PFSK-1 (cell line): ENCODE results near the gene TUBE1.

Experiments used
- FOXP2 ChIP-seq: optimal IDR thresholded peaks from 2 replicates; pipeline ENCODE3; 2011; ENCODE audit warnings: borderline replicate concordance, control low read depth, inconsistent platforms; ENCODE audit not compliant: insufficient read depth; ENCODE audit errors: extremely low read length, extremely low read depth
- POLR2AphosphoS5 ChIP-seq: IDR thresholded peaks from 2 replicates; pipeline ENCODE4 v1.6.1; 2012; ENCODE audit warnings: low read depth, mild to moderate bottlenecking, control low read depth, low read length, moderate library complexity
- SIN3A ChIP-seq: IDR thresholded peaks from 2 replicates; pipeline ENCODE4 v1.6.1; 2012; ENCODE audit warnings: mild to moderate bottlenecking, low read length, moderate library complexity, borderline replicate concordance; ENCODE audit not compliant: insufficient read depth
- TAF1 ChIP-seq: IDR thresholded peaks from 2 replicates; pipeline ENCODE4 v1.6.1; 2012; ENCODE audit warnings: low read length, control low read depth, borderline replicate concordance; ENCODE audit not compliant: insufficient read depth
- TF ChIP-seq, protein P1 (sequence below), 2 experiments: IDR thresholded peaks; 2 replicates each; pipeline versions ENCODE4 v1.6.1 to v1.8.0; 2011 to 2012; ENCODE audit warnings: low read depth in 2 of 2, low read length in 2 of 2, control low read depth in 1 of 2, inconsistent platforms in 1 of 2, mild to moderate bottlenecking in 1 of 2, moderate library complexity in 1 of 2; ENCODE audit not compliant: insufficient read depth in 1 of 2

Gene TUBE1

GRCh38 chr6:112029045-112029822 is 58.0 kb downstream of the TUBE1 start:
- TF ChIP-seq POLR2AphosphoS5 = no peak
- TF ChIP-seq, protein P1, sequence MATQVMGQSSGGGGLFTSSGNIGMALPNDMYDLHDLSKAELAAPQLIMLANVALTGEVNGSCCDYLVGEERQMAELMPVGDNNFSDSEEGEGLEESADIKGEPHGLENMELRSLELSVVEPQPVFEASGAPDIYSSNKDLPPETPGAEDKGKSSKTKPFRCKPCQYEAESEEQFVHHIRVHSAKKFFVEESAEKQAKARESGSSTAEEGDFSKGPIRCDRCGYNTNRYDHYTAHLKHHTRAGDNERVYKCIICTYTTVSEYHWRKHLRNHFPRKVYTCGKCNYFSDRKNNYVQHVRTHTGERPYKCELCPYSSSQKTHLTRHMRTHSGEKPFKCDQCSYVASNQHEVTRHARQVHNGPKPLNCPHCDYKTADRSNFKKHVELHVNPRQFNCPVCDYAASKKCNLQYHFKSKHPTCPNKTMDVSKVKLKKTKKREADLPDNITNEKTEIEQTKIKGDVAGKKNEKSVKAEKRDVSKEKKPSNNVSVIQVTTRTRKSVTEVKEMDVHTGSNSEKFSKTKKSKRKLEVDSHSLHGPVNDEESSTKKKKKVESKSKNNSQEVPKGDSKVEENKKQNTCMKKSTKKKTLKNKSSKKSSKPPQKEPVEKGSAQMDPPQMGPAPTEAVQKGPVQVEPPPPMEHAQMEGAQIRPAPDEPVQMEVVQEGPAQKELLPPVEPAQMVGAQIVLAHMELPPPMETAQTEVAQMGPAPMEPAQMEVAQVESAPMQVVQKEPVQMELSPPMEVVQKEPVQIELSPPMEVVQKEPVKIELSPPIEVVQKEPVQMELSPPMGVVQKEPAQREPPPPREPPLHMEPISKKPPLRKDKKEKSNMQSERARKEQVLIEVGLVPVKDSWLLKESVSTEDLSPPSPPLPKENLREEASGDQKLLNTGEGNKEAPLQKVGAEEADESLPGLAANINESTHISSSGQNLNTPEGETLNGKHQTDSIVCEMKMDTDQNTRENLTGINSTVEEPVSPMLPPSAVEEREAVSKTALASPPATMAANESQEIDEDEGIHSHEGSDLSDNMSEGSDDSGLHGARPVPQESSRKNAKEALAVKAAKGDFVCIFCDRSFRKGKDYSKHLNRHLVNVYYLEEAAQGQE (IDR thresholded peaks at IDR 0.05; ENCODE audit: insufficient read depth in 1 of 2, low read depth in 2 of 2, low read length in 2 of 2) = no peak
- no peak for TF ChIP-seq FOXP2
- no peak for TF ChIP-seq SIN3A
- no peak for TF ChIP-seq TAF1

GRCh38 chr6:112027942-112028674 is 59.2 kb downstream of the TUBE1 start:
- TF ChIP-seq, protein P1 (IDR thresholded peaks at IDR 0.05; ENCODE audit: insufficient read depth in 1 of 2, low read depth in 2 of 2, low read length in 2 of 2) = no peak; a peak in 1 of 4 replicates
- TF ChIP-seq FOXP2 = no peak
- no peak for TF ChIP-seq TAF1

GRCh38 chr6:112026933-112027332 is 60.3 kb downstream of the TUBE1 start:
- TF ChIP-seq, protein P1 (IDR thresholded peaks at IDR 0.05; ENCODE audit: insufficient read depth in 1 of 2, low read depth in 2 of 2, low read length in 2 of 2) = no peak
- TF ChIP-seq TAF1 = no peak

DNA sequence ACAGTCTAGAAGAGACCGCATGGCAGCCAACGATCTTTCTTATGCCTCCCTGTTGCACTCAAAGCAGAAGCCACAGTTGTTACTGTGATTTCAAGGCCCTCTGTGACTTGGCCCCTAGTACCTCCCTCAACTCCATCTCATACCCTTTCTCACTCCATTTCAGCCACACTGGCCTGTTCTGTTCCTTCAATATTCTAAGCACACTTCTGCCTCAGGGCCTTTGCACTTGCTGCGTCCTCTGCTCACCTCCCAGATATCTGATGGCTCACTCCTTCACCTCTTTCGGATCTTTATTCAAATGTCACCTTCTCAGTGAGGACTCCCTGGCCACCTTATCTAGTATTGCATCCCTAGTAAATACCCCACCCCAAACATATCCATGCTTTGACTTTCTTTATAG is 62.8 kb downstream of the TUBE1 start:
- no peak for TF ChIP-seq FOXP2
- TF ChIP-seq TAF1 = no peak
- TF ChIP-seq, protein P1 (IDR thresholded peaks at IDR 0.05; ENCODE audit: insufficient read depth in 1 of 2, low read depth in 2 of 2, low read length in 2 of 2) = no peak
- no peak for TF ChIP-seq POLR2AphosphoS5
- TF ChIP-seq SIN3A = no peak
